ENCODE data around the gene PLD1.
"Not testable (repeated sequence)": the region's sequence is repeated elsewhere in the genome, so short reads cannot be mapped to it uniquely, and the experiment has no call there.

Gene PLD1

GRCh38 chr3:171815973-171816595, 5.8 kb upstream of the PLD1 start:
- DNase-seq, result no peak

DNA sequence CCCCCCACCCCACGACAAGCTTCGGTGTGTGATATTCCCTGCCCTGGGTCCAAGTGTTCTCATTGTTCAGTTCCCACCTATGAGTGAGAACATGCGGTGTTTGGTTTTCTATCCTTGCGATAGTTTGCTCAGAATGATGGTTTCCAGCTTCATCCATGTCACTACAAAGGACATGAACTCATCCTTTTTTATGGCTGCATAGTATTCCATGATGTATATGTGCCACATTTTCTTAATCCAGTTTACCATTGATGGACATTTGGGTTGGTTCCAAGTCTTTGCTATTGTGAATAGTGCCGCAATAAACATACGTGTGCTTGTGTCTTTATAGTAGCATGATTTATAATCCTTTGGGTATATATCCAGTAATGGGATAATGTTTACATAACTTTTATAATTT, 4.4 kb upstream of the PLD1 start:
- not testable (repeated sequence) for DNase-seq

DNA sequence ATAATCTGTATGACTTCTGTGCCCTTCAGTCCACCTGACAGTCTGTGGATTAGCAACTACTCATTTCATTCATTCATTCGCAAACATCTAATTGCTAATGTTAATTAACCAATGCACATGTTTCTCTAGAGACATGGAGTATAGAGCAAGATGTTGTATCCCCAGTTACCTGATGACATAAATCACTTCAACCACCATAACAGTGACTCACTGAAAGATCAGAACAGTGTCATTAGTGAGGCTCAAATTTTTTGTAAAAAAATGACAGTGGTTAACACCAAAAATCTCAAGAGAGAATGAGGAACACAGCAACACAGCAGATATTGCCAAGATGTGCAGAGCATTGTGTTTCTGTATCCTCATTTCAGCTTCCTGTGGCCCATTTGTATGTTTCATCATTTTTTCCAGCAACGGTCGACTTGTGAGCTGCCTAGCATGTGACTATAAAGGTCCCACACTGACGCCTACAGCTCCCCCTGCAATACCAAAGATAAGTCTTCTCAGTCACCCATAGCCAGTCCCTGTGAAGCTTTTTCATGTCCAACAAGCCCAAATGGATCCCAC, 3.7 kb upstream of the PLD1 start:
- no peak for DNase-seq

DNA sequence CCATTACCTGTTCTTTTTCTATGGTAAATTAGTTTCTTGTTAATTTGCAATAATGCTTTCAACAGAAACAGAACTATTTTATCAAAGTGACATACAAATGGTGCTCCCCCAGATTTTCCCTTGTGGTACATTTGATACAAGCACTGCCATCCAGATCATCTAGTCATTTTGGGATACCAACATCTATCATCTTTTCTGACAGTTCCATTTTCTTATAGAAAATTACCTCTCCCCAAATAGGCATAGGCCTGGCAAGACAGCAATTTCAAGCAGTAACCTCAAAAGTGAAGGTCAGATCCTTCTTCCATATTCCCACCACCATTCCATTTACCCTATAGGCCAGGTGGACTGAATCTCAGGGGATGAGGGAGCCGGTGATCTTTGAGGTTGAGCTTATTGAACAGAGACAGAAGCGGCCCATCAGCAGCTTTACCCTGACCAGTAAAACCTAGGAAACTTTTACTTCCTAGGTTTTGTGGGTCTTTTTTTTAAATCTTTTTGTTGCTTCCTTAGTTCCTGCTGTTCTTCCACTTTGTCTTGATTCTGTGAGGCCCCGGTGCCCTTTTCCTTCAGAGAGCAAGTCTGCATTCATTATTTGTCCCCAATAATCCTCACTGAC, 3.1 kb upstream of the PLD1 start:
- no peak for DNase-seq

DNA sequence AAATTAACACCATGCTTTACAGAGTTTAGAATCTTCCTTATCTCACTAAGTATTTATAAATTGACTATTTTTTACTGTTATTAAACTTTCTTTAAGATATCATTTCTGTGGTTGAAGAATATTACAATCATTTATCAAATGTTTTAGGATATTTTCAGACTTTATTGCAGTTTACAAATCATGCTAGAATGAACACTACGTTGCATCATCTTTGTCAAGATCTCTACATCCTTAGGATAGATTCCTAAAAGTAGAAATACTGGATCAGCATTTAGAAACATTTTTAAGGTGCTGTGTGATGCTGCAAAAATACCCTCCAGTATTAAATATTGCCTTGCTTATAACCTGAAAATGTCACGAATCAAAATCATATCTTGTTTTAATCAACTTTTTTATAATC, 2.5 kb upstream of the PLD1 start:
- no peak for DNase-seq

DNA sequence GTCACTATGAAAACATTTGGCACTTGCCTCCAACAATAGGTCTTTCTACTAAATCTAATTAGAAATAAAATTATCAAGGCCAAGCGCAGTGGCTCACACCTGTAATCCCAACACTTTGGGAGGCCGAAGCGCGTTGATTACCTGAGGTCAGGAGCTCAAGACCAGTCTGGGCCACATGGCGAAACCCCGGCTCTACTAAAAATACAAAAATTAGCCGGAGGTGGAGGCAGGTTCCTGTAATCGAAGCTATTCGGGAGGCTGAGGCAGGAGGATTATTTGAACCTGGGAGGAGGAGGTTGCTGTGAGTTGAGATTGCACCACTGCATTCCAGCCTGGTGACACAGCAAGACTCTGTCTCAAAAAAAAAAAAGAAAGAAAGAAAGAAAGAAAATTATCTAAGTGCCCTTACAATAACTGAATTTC, 1.6 kb upstream of the PLD1 start:
- no peak for DNase-seq

DNA sequence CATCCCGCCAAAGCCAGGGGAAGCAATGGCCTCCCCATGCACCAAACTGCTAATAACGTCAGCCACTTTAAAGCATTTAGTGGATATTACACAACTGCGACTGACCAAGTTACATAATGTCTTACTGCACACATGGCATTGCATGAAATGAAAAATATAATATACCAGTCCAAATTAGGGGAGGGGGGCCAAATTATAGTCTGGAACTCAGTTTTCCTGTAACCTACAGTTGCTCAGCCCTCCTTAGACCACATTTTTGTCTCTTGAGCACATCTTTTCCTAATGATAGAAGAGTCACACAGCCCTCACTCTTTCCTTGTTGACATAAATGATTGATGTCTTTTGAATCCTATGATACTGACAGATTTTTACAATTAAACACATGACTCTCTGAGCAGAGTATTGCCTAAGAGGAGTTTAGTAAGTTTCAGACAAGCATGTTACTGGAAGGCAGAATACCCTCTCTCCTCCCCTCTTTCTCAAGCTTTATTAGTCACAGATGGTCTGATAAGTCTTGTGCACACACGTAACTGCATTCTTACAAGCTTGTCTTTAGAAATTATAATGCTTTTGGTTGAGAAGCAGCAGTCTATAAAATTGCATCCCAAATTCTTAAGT, 1.1 kb upstream of the PLD1 start:
- no peak for DNase-seq

DNA sequence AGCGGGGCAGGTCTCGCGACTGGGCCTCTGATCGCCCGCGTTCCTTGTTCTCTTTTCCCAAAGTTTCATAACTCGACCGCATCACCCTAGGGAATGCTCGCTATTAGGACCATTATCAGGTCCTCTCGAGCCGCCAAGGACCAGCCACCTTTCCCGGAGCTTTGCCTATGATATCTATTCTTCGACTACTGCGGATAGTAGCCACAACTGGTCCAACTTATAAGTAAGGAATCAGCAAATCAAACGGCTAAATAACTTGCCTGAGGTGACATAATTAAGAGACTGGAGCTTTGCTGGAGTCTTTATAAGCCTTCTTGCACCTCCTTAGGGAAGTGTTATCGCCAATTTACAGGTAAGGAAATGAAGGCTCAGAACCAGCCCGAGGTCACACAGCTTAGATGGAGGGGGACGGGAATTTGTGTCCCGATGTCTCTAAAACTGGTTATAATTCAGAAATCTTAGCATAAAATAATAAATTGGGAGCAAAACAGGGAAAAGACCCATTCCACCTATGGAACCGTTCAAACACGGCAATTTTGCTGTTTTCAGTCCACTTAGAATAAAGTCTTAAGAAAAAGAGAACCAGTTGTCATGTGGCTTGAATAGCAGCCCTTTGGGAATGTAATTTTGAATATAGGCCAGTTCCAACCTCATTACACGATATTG, 479 bp upstream of the PLD1 start:
- DNase-seq, result no peak

- DNase-seq, result no peak
Measured at GRCh38 chr3:171809611-171809860, 747 bp downstream of the PLD1 start.

DNA sequence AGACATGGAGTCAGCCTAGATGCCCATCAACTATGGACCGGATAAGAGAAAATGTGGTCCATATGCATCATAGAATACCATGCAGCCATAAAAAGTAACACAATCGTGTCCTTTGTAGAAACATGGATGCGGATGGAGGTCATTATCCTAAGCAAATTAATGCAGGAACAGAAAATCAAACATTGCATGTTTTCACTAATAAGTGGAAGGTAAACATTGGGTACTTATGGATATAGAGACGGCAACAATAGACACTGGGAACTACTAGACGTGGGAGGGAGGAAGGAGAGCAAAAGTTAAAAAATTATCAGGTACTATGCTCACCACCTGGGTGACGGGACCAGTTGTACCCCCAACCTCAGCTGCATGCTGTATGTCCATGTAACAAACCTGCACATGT, 2.5 kb downstream of the PLD1 start:
- no peak for DNase-seq

DNA sequence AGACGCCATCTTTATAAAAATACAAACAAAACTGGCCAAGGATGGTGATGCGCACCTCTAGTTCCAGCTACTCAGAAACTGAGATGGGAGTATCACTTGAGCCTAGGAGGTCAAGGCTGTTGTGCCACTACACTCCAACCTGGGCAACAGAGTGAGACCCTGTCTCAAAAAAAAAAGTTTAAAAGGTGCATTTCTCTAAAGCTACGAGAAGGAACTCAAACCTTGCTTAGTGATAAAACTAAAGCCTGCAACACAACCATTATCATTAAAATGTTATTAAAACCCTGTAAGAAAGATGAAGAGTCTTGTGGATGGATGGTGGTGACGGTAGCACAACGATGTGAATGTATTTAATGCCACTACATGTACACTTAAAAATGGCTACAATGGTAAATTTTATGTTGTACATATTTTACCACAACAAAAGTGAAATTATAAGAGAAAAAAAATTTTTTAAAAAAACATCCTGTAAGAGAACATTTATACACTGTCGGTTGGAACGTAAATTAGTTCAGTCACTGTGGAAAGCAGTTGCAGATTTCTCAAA, 3.1 kb downstream of the PLD1 start:
- no peak for DNase-seq

DNA sequence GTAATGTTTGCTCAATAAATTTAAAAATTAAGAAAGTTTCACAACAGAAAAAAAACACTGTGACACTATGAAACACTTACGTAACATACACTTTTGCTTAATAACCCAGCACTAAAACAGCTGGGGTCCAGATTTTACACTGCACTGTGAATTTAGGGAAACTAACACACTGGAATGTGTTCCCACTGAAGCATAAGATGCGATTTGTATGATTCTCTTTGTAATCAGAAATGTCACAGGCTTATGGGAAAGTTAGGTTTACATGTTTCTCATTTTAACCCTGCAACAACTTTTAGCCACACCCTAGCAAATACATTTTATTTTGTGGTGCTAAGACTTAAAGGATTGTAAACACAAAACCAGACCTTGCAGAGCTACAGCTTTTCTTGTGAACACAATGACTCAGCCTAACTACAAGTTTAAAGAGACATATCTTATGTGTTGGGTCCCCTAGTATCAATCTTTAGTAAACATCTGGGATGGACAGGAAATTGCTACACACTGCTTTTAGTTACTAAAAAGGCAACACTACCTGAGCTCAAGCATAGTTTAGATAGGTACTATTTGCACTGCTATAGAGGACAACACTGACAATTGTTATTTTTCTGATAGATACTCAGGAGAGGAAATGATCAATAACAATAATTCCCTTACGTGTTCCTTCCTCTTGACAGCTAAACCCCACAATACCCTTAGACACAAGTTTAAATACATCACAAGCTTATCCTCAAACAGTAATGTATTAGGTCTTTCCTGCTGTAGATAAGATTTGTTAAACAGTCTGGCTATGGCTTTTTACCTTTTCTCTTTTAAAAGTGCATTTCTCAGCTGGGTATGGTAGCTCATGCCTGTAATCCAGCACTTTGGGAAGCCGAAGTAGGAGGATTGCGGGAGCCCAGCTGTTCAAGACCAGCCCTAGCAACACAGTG, 3.8 kb downstream of the PLD1 start:
- DNase-seq, result no peak

DNA sequence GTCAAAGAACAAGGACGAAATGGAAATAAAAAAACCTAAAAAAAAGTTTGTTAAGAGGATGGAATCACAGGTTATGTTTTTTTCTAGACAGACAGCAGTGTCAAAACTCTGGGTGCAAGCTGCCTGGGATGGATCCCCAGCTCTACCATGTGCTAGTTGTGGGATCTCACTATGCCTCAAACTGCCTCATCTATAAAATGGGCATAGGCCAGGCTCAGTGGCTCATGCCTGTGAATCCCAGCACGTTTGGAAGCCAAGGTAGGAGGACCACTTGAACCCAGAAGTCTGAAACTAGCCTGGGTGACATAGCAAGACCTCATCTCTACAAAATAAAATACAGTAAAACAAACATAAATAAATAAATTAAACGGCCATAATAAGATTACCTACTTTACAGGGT, 4.6 kb downstream of the PLD1 start:
- no peak for DNase-seq

DNA sequence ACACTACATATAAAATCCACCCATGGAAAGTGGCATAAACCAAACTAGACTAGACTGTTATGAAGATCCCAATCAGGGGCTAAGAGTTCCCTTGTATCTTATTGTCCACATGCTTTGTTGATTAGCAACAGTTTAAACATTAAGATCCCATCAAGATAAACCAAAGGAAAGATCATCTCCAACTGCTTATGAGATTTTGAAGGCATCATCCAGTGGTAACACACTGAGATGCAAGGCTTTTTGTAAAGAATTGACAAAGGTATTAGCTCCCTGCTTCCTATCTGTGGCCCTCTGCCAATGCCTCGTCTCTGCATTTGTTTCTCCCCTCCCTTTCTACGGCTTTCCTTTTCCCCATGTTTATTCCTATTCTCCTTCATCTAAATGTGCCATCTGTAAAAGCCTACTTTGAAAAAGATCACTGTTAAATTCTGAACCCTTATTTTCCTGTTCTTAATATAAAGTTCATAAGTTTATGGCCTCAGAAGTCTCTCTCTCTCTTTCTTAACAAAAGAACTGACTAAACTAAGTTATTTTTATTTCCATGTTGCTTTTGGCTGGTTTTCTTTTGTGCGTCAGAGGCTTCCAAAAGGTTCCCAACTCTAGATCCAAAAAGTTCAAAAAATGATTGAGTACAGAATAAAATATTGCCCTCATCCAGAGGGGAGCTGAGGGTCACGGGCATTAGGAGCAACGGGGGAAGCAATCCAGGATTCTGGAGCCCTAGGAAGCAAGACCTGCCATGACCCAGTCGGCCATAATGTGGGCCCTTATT, 5.5 kb downstream of the PLD1 start:
- DNase-seq, result no peak

DNA sequence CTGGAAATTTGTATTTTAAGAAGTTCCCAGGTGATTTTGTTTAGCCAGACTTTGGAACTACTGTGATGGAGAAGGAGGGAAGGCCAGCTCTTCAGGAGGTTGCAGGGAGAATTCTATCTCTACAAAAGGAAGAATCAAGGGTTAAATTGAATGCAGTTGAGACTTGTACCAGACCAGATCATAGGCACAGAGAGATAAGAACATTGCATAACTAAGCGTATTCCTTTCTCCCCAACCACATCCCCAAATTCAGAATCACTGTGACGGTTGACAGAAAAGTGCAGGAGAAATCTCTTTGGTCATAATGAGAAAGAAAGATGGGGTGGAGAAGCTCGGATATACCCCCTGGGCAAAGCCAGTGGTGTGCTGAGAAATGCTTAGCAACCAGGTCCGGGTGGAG, 7.2 kb downstream of the PLD1 start:
- DNase-seq, result no peak

DNA sequence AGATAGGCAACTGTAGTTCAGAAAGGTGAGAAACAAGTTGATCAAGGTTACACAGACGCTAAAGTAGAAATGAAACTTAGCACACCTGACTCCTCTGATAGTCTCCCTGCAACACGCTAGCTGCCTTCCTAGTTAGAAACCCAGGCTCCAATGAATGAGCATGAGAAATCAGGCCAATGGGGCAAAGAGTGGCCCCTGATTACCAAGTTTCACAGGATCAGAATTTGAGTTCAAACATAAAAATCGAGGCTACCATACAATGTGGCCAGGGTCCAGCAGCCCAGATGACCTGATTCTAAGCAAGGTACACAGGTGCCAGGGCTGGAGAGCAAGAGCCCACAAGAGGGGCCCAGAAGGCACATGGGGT, 7.7 kb downstream of the PLD1 start:
- DNase-seq, result no peak

- DNase-seq, result no peak
Measured at GRCh38 chr3:171801738-171802589, 8.3 kb downstream of the PLD1 start.

DNA sequence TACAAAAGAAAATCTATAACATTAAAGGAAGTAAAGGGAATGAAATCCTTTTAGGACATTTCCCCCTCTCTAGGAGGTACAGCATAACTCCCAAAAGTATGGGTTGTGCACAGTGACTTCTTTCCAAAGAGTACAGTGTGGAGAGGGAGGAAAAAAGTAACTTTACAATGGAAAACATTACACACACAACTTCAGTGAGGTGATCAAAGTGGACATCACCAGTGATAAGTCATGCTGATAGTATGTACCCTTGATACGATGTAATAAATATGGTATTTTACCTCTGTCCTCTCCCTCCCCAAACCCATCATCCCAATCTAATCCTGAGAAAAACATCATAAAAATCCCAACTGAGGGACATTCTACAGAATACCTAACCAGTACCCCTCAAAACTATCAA, 10.8 kb downstream of the PLD1 start:
- no peak for DNase-seq

DNA sequence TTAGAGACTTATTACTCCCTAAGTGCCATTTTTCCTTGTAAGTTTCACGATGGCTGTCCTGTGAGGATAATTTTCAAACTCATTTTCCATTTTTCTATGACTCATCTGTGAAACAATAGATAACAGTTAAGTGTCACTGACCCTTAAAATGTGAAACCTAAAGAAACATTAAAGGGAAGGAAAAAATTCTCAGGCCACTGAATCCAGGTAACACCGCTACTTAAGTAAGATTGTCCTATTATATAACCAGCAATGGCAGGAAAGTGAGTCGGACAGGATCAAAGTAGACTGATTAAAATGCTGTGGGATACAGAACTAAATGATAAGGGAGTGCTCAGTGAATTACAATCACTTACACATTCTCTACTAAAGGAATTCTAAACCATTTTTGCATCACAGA, 12.4 kb downstream of the PLD1 start:
- no peak for DNase-seq

DNA sequence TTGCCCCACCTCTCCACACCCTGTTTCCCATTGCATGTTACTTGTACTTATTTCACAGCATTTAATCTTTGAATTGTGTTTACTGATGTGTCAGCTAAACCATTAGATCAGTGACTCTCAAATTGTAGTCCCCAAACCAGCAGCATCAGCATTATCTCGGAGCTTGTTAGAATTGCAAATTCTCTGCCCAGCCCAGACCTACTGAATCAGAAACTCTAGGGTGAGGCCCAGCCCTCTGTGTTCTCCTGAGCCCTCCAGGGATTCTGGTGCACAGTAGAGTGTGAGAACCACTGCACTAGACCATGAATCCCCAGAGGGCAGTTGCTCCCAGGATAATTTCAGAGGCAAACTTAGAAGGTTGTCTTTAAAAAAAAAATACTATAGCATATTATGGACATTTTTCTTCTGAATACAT, 13.0 kb downstream of the PLD1 start:
- DNase-seq, result no peak

All from NCI-H1694 treated with DMSO at 0.1 percent for 48 hours (cell line).